MM.1S (cell line): ENCODE results near the gene CASS4.

ENCODE experiments used
- EZH2 ChIP-seq: fragments of 300-600 bp; sonication (generic); optimal IDR thresholded peaks from 2 replicates; pipeline ENCODE3; 2017; ENCODE audit warnings: low read depth, mild to moderate bottlenecking, antibody characterized with exemption, low read length, mixed read lengths
- EZH2phosphoT487 ChIP-seq: fragments of 300-600 bp; sonication (generic); IDR thresholded peaks from 2 replicates; pipeline ENCODE4 v1.6.1; 2018; ENCODE audit warnings: antibody characterized with exemption, low read length
- TF ChIP-seq, protein P1 (sequence below): fragments of 300-600 bp; sonication (generic); IDR thresholded peaks from 2 replicates; pipeline ENCODE4 v1.5.1; 2016; ENCODE audit warnings: antibody characterized with exemption, low read length, mixed read lengths

DNA sequence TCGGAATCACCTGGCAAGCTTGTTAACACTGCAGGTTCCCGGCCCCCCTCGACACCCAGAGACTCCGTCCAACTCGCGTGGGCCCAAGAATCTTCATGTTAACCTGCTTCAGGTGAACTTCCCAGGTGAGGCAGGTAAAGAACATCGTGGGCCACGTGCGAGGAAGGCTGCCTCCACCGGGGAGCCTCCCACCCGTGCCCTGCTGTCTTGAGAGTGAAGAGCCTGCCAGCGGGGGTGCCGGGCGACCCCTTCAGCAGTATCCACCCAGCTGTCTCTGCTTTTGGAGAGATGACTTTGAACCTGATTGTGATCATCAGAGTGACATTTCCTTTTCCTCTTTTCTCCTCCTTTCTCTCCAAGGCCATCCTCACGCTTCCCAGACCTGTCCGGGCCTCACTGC, 33.5 kb downstream of the CASS4 start:
- TF ChIP-seq EZH2 (no peak), EZH2phosphoT487 (no peak)
- TF ChIP-seq, protein P1, sequence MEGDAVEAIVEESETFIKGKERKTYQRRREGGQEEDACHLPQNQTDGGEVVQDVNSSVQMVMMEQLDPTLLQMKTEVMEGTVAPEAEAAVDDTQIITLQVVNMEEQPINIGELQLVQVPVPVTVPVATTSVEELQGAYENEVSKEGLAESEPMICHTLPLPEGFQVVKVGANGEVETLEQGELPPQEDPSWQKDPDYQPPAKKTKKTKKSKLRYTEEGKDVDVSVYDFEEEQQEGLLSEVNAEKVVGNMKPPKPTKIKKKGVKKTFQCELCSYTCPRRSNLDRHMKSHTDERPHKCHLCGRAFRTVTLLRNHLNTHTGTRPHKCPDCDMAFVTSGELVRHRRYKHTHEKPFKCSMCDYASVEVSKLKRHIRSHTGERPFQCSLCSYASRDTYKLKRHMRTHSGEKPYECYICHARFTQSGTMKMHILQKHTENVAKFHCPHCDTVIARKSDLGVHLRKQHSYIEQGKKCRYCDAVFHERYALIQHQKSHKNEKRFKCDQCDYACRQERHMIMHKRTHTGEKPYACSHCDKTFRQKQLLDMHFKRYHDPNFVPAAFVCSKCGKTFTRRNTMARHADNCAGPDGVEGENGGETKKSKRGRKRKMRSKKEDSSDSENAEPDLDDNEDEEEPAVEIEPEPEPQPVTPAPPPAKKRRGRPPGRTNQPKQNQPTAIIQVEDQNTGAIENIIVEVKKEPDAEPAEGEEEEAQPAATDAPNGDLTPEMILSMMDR, result no peak
